ENCODE measurements around the gene MLF2. TPM values are rescaled to one million over a fixed set of nuclear protein-coding genes. Genes with fewer than 3 reads are reported as not detected.

MLF2 gene
- total RNA-seq, 3 donors from 2014 or later (not counting 1 experiment from before 2014, with no cell fraction given) = 114 to 117 (median 116) TPM

DNA sequence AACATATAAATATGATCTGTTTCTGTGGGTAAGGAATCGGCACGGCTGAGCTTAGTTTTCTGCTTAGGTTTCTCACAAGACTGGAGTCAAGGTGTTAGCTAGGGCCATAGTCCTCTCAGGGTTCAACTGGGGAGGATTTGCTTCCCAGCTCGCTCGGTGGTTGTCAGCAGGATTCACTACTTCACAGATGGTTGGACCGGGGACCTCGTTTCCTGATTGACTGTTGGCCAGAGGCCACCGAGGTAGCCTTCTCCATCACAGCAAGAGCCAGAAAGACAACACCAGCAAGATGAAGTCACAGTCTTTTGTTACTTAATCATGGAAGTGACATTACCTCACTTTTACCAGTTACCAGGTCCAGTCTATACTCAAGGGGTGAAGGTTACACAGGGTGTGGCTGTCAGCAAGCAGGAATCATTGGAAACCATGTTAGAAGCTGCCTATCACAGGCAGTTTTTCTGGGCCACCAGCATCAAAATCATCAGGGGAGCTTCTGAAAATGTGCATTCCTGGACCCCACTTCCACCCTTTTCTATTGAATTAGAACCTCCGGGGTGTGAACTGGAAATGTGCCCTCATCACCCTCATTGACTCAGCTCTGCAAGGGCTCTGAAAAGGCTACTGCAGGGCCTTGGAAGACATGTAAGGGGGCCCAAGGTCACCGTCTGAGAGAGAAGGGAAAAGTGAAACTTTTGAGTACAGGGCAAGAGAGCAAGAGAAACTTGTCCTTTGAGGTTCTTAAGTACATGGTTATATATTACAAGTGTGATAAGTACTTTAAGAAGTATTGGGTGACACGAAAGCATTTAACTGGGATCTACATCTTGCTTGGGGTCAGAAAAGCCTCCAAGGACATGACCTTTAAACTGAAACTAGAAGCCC, 18.2 kb downstream of the MLF2 start:
- H3K27ac ChIP-seq (ENCODE audit: low read length) = no peak overlapping the region
- Mint-ChIP-seq H3K9me3 (no peaks in the 10 kb centered on the region), H3K27ac (no peak overlapping the region)

GRCh38 chr12:6730169-6730568, 22.8 kb downstream of the MLF2 start:
- intact Hi-C loops (cut with micrococcal nuclease) = no loop called here
- peaks cover 50% of the 10 kb centered on the region for H3K36me3 ChIP-seq (ENCODE audit: control insufficient read depth, insufficient read depth, low read length)
- H3K27ac Mint-ChIP-seq = no peak overlapping the region
- H3K27me3 Mint-ChIP-seq (ENCODE audit: low read depth in 2 of 2) = no peaks in the 10 kb centered on the region
- peaks cover 6 to 7% of the 10 kb centered on the region in 2 donors for H3K4me1 Mint-ChIP-seq
- no peak overlapping the region for H3K4me3 Mint-ChIP-seq
- ATAC-seq (no peak), DNase-seq (no peak)
- H3K27me3 ChIP-seq (ENCODE audit: control insufficient read depth, insufficient read depth, low read length) = no peaks in the 10 kb centered on the region
- H3K9me3 ChIP-seq (ENCODE audit: control insufficient read depth, insufficient read depth, low read length) = no peaks in the 10 kb centered on the region
- H3K27ac ChIP-seq (ENCODE audit: low read length) = no peak overlapping the region
- no peak for TF ChIP-seq CTCF (IDR thresholded peaks at IDR 0.05)
- H3K36me3 Mint-ChIP-seq = no peaks in the 10 kb centered on the region
- H3K4me3 ChIP-seq (ENCODE audit: low read length) = no peak overlapping the region
- no peaks in the 10 kb centered on the region for H3K4me1 ChIP-seq (ENCODE audit: control insufficient read depth, insufficient read depth, low read length)
- 95% methylated on average over 8 of the region's 8 CpGs for WGBS (ENCODE audit: insufficient coverage)
- no peaks in the 10 kb centered on the region for H3K9me3 Mint-ChIP-seq

More for the DNA sequence above, 18.2 kb downstream of the MLF2 start:
- peaks cover 5 to 10% of the 10 kb centered on the region in 2 donors for H3K4me1 Mint-ChIP-seq
- H3K4me3 Mint-ChIP-seq = no peak overlapping the region
- DNase-seq (no peak), ATAC-seq (no peak)
- Histone ChIP-seq H3K27me3 (ENCODE audit: control insufficient read depth, insufficient read depth, low read length) (no peaks in the 10 kb centered on the region), H3K4me3 (ENCODE audit: low read length) (no peak overlapping the region), H3K9me3 (ENCODE audit: control insufficient read depth, insufficient read depth, low read length) (no peaks in the 10 kb centered on the region), H3K36me3 (ENCODE audit: control insufficient read depth, insufficient read depth, low read length) (peaks cover 30% of the 10 kb centered on the region), H3K4me1 (ENCODE audit: control insufficient read depth, insufficient read depth, low read length) (no peaks in the 10 kb centered on the region)
- H3K27me3 Mint-ChIP-seq (ENCODE audit: low read depth in 2 of 2) = no peaks in the 10 kb centered on the region
- no peak for TF ChIP-seq CTCF (IDR thresholded peaks at IDR 0.05)
- 89% methylated on average over 10 of the region's 10 CpGs for WGBS (ENCODE audit: insufficient coverage)
- intact Hi-C loops (cut with micrococcal nuclease) = no loop called here
- no peaks in the 10 kb centered on the region for H3K36me3 Mint-ChIP-seq

GRCh38 chr12:6729186-6729585, 23.8 kb downstream of the MLF2 start:
- H3K36me3 ChIP-seq (ENCODE audit: control insufficient read depth, insufficient read depth, low read length) = peaks cover 44% of the 10 kb centered on the region

More at GRCh38 chr12:6729186-6729585, 23.8 kb downstream of the MLF2 start:
- H3K27ac Mint-ChIP-seq = no peak overlapping the region
- no peaks in the 10 kb centered on the region for H3K36me3 Mint-ChIP-seq
- Histone ChIP-seq H3K27me3 (ENCODE audit: control insufficient read depth, insufficient read depth, low read length) (no peaks in the 10 kb centered on the region), H3K4me1 (ENCODE audit: control insufficient read depth, insufficient read depth, low read length) (peaks cover 8% of the 10 kb centered on the region), H3K9me3 (ENCODE audit: control insufficient read depth, insufficient read depth, low read length) (no peaks in the 10 kb centered on the region), H3K4me3 (ENCODE audit: low read length) (no peak overlapping the region), H3K27ac (ENCODE audit: low read length) (no peak overlapping the region)
- DNase-seq = no peak
- 98% methylated on average over 18 of the region's 18 CpGs for WGBS (ENCODE audit: insufficient coverage)
- ATAC-seq = no peak
- peaks cover 12 to 13% of the 10 kb centered on the region in 2 donors for H3K4me1 Mint-ChIP-seq
- no peaks in the 10 kb centered on the region for H3K27me3 Mint-ChIP-seq (ENCODE audit: low read depth in 2 of 2)
- no peak overlapping the region for H3K4me3 Mint-ChIP-seq
- intact Hi-C loops (cut with micrococcal nuclease) = no loop called here
- no peaks in the 10 kb centered on the region for H3K9me3 Mint-ChIP-seq
- no peak for TF ChIP-seq CTCF (IDR thresholded peaks at IDR 0.05)
